Measurements from ENCODE around the gene SPN. TPM values are rescaled to one million over a fixed set of nuclear protein-coding genes. Genes with fewer than 3 reads are reported as not detected.
"Not testable (repeated sequence)": the region's sequence is repeated elsewhere in the genome, so short reads cannot be mapped to it uniquely, and the experiment has no call there.

SPN gene
- total and polyA plus RNA-seq, 2 donors (not counting 3 experiments of a cell fraction or from before 2014, with no cell fraction given), result not detected

DNA sequence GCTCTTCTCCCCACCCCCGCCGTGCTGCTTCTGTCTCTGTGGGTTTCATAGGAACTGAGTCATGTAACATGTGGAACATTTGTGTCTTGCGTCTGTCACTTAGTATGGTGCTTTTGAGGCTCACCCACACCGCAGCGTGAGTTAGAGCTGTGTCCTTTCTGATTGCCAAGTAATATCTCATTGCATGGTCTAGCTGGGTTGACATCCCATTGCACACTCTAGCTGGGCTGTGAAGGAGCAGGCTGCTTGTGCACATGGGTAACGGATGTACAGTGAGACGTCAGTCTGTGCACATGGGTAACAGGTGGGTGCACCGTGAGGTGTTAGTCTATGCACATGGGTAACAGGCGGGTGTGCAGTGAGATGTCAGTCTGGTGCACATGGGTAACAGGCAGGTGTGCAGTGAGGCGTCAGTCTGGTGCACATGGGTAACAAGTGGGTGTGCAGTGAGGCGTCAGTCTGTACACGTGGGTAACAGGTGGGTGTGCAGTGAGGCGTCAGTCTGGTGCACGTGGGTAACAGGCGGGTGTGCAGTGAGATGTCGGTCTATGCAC, 36.2 kb upstream of the SPN start:
- POLR2A ChIA-PET; H3K27me3 ChIP-seq (ENCODE audit: control insufficient read depth in 2 of 2, insufficient read depth in 2 of 2, low read length in 2 of 2); H3K27ac ChIP-seq (ENCODE audit: insufficient read depth, low read depth, low read length); dilution Hi-C loops (cut with MboI; ENCODE audit: extremely low pct_ligation_motif_present, low sequenced_read_pairs); H3K9me3 ChIP-seq (replicated peaks; ENCODE audit: control insufficient read depth, insufficient read depth, low read length); BruUV-seq (replicated peaks); DNase-seq (ENCODE audit: low read depth, low spot score); intact Hi-C loops (cut with micrococcal nuclease); H3K9me1 ChIP-seq (replicated peaks; ENCODE audit: control insufficient read depth, extremely low read depth, insufficient read depth, low read length); H2AFZ ChIP-seq (ENCODE audit: low read depth, low read length); H3K36me3 ChIP-seq (ENCODE audit: control insufficient read depth in 2 of 2, extremely low read depth in 1 of 2, insufficient read depth in 2 of 2, low read length in 2 of 2); H4K20me1 ChIP-seq (replicated peaks; ENCODE audit: control insufficient read depth, extremely low read depth, insufficient read depth, low read length); H3K4me2 ChIP-seq (ENCODE audit: insufficient read depth, low read length); H3K9ac ChIP-seq (replicated peaks; ENCODE audit: extremely low read depth, insufficient read depth, low read length); H3K4me1 ChIP-seq (ENCODE audit: control insufficient read depth, extremely low read depth, insufficient read depth, low read length); H3K79me2 ChIP-seq (ENCODE audit: control insufficient read depth, insufficient read depth, low read length); H3K4me3 ChIP-seq (replicated peaks in 1 of 3; ENCODE audit: insufficient read depth in 1 of 3, low read depth in 1 of 3, low read length in 3 of 3); CTCF ChIA-PET; FAIRE-seq: not testable (repeated sequence)

DNA sequence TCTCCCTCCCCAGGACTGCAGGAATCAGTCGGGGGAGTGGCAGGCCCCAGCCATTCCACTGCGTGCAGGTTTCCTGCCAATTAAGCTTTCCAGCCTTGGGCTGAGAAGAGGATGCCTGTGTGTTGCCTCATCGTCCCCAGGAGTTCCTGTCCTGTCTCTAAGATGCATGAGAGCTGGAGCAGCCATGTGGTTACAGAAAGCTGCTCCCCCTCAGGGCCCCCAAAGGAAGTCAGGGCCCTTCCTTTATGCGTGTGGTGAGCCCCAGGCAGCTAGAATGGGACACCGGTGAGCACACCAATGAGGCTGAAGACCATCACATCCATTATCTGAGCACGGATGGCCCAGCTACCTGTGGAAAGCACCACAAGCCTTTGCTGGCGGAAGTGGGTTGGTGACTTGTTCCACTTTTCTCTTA, 35.4 kb upstream of the SPN start:
- BruUV-seq (replicated peaks); H3K36me3 ChIP-seq (ENCODE audit: control insufficient read depth in 2 of 2, extremely low read depth in 1 of 2, insufficient read depth in 2 of 2, low read length in 2 of 2); H3K9me1 ChIP-seq (replicated peaks; ENCODE audit: control insufficient read depth, extremely low read depth, insufficient read depth, low read length); H4K20me1 ChIP-seq (replicated peaks; ENCODE audit: control insufficient read depth, extremely low read depth, insufficient read depth, low read length); intact Hi-C loops (cut with micrococcal nuclease); H3K9ac ChIP-seq (replicated peaks; ENCODE audit: extremely low read depth, insufficient read depth, low read length); H3K9me3 ChIP-seq (replicated peaks; ENCODE audit: control insufficient read depth, insufficient read depth, low read length); CTCF ChIA-PET; POLR2A ChIA-PET; H3K4me3 ChIP-seq (replicated peaks in 1 of 3; ENCODE audit: insufficient read depth in 1 of 3, low read depth in 1 of 3, low read length in 3 of 3); dilution Hi-C loops (cut with MboI; ENCODE audit: extremely low pct_ligation_motif_present, low sequenced_read_pairs); H2AFZ ChIP-seq (ENCODE audit: low read depth, low read length); H3K79me2 ChIP-seq (ENCODE audit: control insufficient read depth, insufficient read depth, low read length); FAIRE-seq; H3K4me1 ChIP-seq (ENCODE audit: control insufficient read depth, extremely low read depth, insufficient read depth, low read length); H3K27ac ChIP-seq (ENCODE audit: insufficient read depth, low read depth, low read length); H3K4me2 ChIP-seq (ENCODE audit: insufficient read depth, low read length); DNase-seq (ENCODE audit: low read depth, low spot score); H3K27me3 ChIP-seq (ENCODE audit: control insufficient read depth in 2 of 2, insufficient read depth in 2 of 2, low read length in 2 of 2): not testable (repeated sequence)

DNA sequence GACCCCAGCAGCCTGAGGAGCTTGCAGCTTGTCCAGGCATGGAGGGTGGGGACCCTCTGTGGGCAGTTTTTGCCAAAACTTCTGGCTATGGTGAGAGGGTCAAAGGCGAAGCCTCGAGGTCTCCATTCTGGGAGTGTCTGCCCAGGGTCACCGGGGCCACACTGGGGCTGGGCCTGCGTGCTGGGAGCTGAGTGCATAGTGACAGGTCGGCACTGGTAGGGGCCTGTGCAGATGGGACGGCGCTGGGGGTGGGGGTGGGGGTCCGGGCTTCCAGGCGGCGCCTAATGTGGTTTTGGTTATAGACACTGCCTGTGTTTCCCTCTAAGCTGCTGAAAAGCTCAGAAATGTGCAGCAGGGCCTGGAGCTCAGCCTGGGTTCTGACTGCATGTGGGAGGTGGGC, 34.3 kb upstream of the SPN start:
- intact Hi-C loops (cut with micrococcal nuclease); H3K27ac ChIP-seq (ENCODE audit: insufficient read depth, low read depth, low read length); H3K9ac ChIP-seq (replicated peaks; ENCODE audit: extremely low read depth, insufficient read depth, low read length); H3K9me3 ChIP-seq (replicated peaks; ENCODE audit: control insufficient read depth, insufficient read depth, low read length); FAIRE-seq; CTCF ChIA-PET; dilution Hi-C loops (cut with MboI; ENCODE audit: extremely low pct_ligation_motif_present, low sequenced_read_pairs); H2AFZ ChIP-seq (ENCODE audit: low read depth, low read length); H3K4me1 ChIP-seq (ENCODE audit: control insufficient read depth, extremely low read depth, insufficient read depth, low read length); H4K20me1 ChIP-seq (replicated peaks; ENCODE audit: control insufficient read depth, extremely low read depth, insufficient read depth, low read length); H3K4me3 ChIP-seq (replicated peaks in 1 of 3; ENCODE audit: insufficient read depth in 1 of 3, low read depth in 1 of 3, low read length in 3 of 3); POLR2A ChIA-PET; H3K79me2 ChIP-seq (ENCODE audit: control insufficient read depth, insufficient read depth, low read length); DNase-seq (ENCODE audit: low read depth, low spot score); H3K27me3 ChIP-seq (ENCODE audit: control insufficient read depth in 2 of 2, insufficient read depth in 2 of 2, low read length in 2 of 2); H3K4me2 ChIP-seq (ENCODE audit: insufficient read depth, low read length); H3K9me1 ChIP-seq (replicated peaks; ENCODE audit: control insufficient read depth, extremely low read depth, insufficient read depth, low read length); BruUV-seq (replicated peaks); H3K36me3 ChIP-seq (ENCODE audit: control insufficient read depth in 2 of 2, extremely low read depth in 1 of 2, insufficient read depth in 2 of 2, low read length in 2 of 2): not testable (repeated sequence)

DNA sequence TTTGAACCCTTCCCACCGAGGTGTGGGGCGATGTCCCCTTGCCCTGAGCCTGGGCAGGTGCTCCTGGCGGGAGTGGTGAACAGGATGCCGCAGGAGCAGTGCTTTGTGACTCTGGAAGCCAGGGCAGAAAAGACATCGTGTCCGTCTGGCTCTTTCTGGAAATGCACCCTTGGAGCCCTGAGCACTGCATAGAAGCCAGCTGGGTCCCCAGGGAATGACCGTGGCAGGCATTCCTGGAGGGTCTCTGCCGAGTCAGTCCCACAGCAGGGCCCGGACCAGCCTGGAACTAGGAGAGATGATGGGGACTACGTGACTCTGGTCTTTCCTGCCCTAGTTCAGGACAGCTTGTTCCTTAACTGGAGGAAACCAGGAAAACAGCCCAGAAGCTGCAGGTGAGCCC, 33.7 kb upstream of the SPN start:
- H3K36me3 ChIP-seq (ENCODE audit: control insufficient read depth in 2 of 2, extremely low read depth in 1 of 2, insufficient read depth in 2 of 2, low read length in 2 of 2); BruUV-seq (replicated peaks); intact Hi-C loops (cut with micrococcal nuclease); dilution Hi-C loops (cut with MboI; ENCODE audit: extremely low pct_ligation_motif_present, low sequenced_read_pairs); H3K9me1 ChIP-seq (replicated peaks; ENCODE audit: control insufficient read depth, extremely low read depth, insufficient read depth, low read length); H3K9ac ChIP-seq (replicated peaks; ENCODE audit: extremely low read depth, insufficient read depth, low read length); CTCF ChIA-PET; DNase-seq (ENCODE audit: low read depth, low spot score); H3K4me3 ChIP-seq (replicated peaks in 1 of 3; ENCODE audit: insufficient read depth in 1 of 3, low read depth in 1 of 3, low read length in 3 of 3); H3K4me1 ChIP-seq (ENCODE audit: control insufficient read depth, extremely low read depth, insufficient read depth, low read length); H3K27ac ChIP-seq (ENCODE audit: insufficient read depth, low read depth, low read length); H2AFZ ChIP-seq (ENCODE audit: low read depth, low read length); H3K79me2 ChIP-seq (ENCODE audit: control insufficient read depth, insufficient read depth, low read length); H3K4me2 ChIP-seq (ENCODE audit: insufficient read depth, low read length); H3K9me3 ChIP-seq (replicated peaks; ENCODE audit: control insufficient read depth, insufficient read depth, low read length); H3K27me3 ChIP-seq (ENCODE audit: control insufficient read depth in 2 of 2, insufficient read depth in 2 of 2, low read length in 2 of 2); H4K20me1 ChIP-seq (replicated peaks; ENCODE audit: control insufficient read depth, extremely low read depth, insufficient read depth, low read length); FAIRE-seq; POLR2A ChIA-PET: not testable (repeated sequence)
